ENCODE measurements around the gene RSF1.
A peak's percentile ranks its signal among the peaks of the same experiment; 100 is the strongest.

Gene RSF1

GRCh38 chr11:77747381-77747969, 73.0 kb downstream of the RSF1 start:
- Mint-ChIP-seq H3K9me3 (no peaks in the 10 kb centered on the region), H3K4me3 (no peak overlapping the region), H3K27ac (no peak overlapping the region), H3K36me3 (peaks cover 28% of the 10 kb centered on the region), H3K27me3 (no peaks in the 10 kb centered on the region), H3K4me1 (peaks cover 24% of the 10 kb centered on the region)
- ATAC-seq = no peak

- H3K36me3 Mint-ChIP-seq = peaks cover 61% of the 10 kb centered on the region
- peaks cover 3% of the 10 kb centered on the region for H3K9me3 Mint-ChIP-seq
- no peak overlapping the region for H3K4me3 Mint-ChIP-seq
- H3K4me1 Mint-ChIP-seq = no peaks in the 10 kb centered on the region
- no peak for ATAC-seq
- H3K27me3 Mint-ChIP-seq = no peaks in the 10 kb centered on the region
- no peak overlapping the region for H3K27ac Mint-ChIP-seq
These were observed 84.0 kb downstream of the RSF1 start for GRCh38 chr11:77736473-77736872.

GRCh38 chr11:77734890-77735289, 85.6 kb downstream of the RSF1 start:
- H3K27ac Mint-ChIP-seq = no peak overlapping the region
- no peak overlapping the region for H3K4me3 Mint-ChIP-seq
- H3K4me1 Mint-ChIP-seq = no peaks in the 10 kb centered on the region
- H3K9me3 Mint-ChIP-seq = peaks cover 12% of the 10 kb centered on the region
- no peak for ATAC-seq
- peaks cover 63% of the 10 kb centered on the region for H3K36me3 Mint-ChIP-seq
- H3K27me3 Mint-ChIP-seq = no peaks in the 10 kb centered on the region

- Mint-ChIP-seq H3K4me3 (no peak overlapping the region), H3K27me3 (no peaks in the 10 kb centered on the region)
These were observed 88.4 kb downstream of the RSF1 start for GRCh38 chr11:77732143-77732542.

GRCh38 chr11:77730789-77731188, 89.7 kb downstream of the RSF1 start:
- ATAC-seq = no peak
- peaks cover 12% of the 10 kb centered on the region for H3K9me3 Mint-ChIP-seq
- peaks cover 22% of the 10 kb centered on the region for H3K4me1 Mint-ChIP-seq
- H3K36me3 Mint-ChIP-seq = peaks cover 45% of the 10 kb centered on the region
- no peaks in the 10 kb centered on the region for H3K27me3 Mint-ChIP-seq
- H3K4me3 Mint-ChIP-seq = no peak overlapping the region
- no peak overlapping the region for H3K27ac Mint-ChIP-seq

More at GRCh38 chr11:77732143-77732542, 88.4 kb downstream of the RSF1 start:
- Mint-ChIP-seq H3K36me3 (peaks cover 56% of the 10 kb centered on the region), H3K9me3 (peaks cover 12% of the 10 kb centered on the region), H3K27ac (no peak overlapping the region), H3K4me1 (peaks cover 10% of the 10 kb centered on the region)
- ATAC-seq = no peak

GRCh38 chr11:77729063-77729462, 91.5 kb downstream of the RSF1 start:
- H3K4me1 Mint-ChIP-seq = peaks cover 22% of the 10 kb centered on the region
- peaks cover 39% of the 10 kb centered on the region for H3K36me3 Mint-ChIP-seq
- H3K9me3 Mint-ChIP-seq = peaks cover 12% of the 10 kb centered on the region
- no peak overlapping the region for H3K27ac Mint-ChIP-seq
- no peak for ATAC-seq
- no peak overlapping the region for H3K4me3 Mint-ChIP-seq
- no peaks in the 10 kb centered on the region for H3K27me3 Mint-ChIP-seq

- H3K9me3 Mint-ChIP-seq = peaks cover 12% of the 10 kb centered on the region
- peaks cover 22% of the 10 kb centered on the region for H3K4me1 Mint-ChIP-seq
- H3K27me3 Mint-ChIP-seq = no peaks in the 10 kb centered on the region
- no peak overlapping the region for H3K27ac Mint-ChIP-seq
- peaks cover 46% of the 10 kb centered on the region for H3K36me3 Mint-ChIP-seq
- no peak overlapping the region for H3K4me3 Mint-ChIP-seq
- no peak for ATAC-seq
These were observed 92.2 kb downstream of the RSF1 start for GRCh38 chr11:77728203-77728786.

- Mint-ChIP-seq H3K27me3 (no peaks in the 10 kb centered on the region), H3K4me3 (no peak overlapping the region), H3K27ac (peak overlapping the region; percentile 64), H3K4me1 (peaks cover 24% of the 10 kb centered on the region), H3K9me3 (peaks cover 9% of the 10 kb centered on the region), H3K36me3 (peaks cover 51% of the 10 kb centered on the region)
- ATAC-seq = no peak
These were observed 94.0 kb downstream of the RSF1 start for GRCh38 chr11:77726524-77726923.

- no peak for ATAC-seq
- Mint-ChIP-seq H3K4me1 (peaks cover 29% of the 10 kb centered on the region), H3K36me3 (peaks cover 49% of the 10 kb centered on the region), H3K4me3 (no peak overlapping the region), H3K27ac (peak overlapping the region; percentile 60), H3K27me3 (no peaks in the 10 kb centered on the region), H3K9me3 (peaks cover 2% of the 10 kb centered on the region)
These were observed 95.1 kb downstream of the RSF1 start for GRCh38 chr11:77725433-77725832.

- no peak for ATAC-seq
- H3K27ac Mint-ChIP-seq = no peak overlapping the region
- H3K9me3 Mint-ChIP-seq = no peaks in the 10 kb centered on the region
- H3K4me3 Mint-ChIP-seq = no peak overlapping the region
- no peaks in the 10 kb centered on the region for H3K27me3 Mint-ChIP-seq
- H3K4me1 Mint-ChIP-seq = peaks cover 29% of the 10 kb centered on the region
- H3K36me3 Mint-ChIP-seq = peaks cover 51% of the 10 kb centered on the region
These were observed 95.9 kb downstream of the RSF1 start for GRCh38 chr11:77724636-77725035.

- no peaks in the 10 kb centered on the region for H3K9me3 Mint-ChIP-seq
- peaks cover 61% of the 10 kb centered on the region for H3K36me3 Mint-ChIP-seq
- H3K4me3 Mint-ChIP-seq = no peak overlapping the region
- H3K4me1 Mint-ChIP-seq = peaks cover 23% of the 10 kb centered on the region
- ATAC-seq = no peak
- no peaks in the 10 kb centered on the region for H3K27me3 Mint-ChIP-seq
- no peak overlapping the region for H3K27ac Mint-ChIP-seq
These were observed 97.5 kb downstream of the RSF1 start for GRCh38 chr11:77723024-77723423.

GRCh38 chr11:77710358-77710757, 110.2 kb downstream of the RSF1 start:
- Mint-ChIP-seq H3K27ac (no peak overlapping the region), H3K9me3 (no peaks in the 10 kb centered on the region), H3K4me3 (no peak overlapping the region), H3K36me3 (peaks cover 50% of the 10 kb centered on the region), H3K4me1 (peaks cover 27% of the 10 kb centered on the region), H3K27me3 (no peaks in the 10 kb centered on the region)
- no peak for ATAC-seq

- Mint-ChIP-seq H3K4me3 (no peak overlapping the region), H3K4me1 (peaks cover 14% of the 10 kb centered on the region), H3K36me3 (peaks cover 38% of the 10 kb centered on the region), H3K27me3 (no peaks in the 10 kb centered on the region), H3K27ac (no peak overlapping the region), H3K9me3 (no peaks in the 10 kb centered on the region)
- no peak for ATAC-seq
These were observed 114.5 kb downstream of the RSF1 start for GRCh38 chr11:77705876-77706579.

- Mint-ChIP-seq H3K36me3 (peaks cover 40% of the 10 kb centered on the region), H3K27ac (no peak overlapping the region)
- ATAC-seq = no peak
These were observed 115.2 kb downstream of the RSF1 start for GRCh38 chr11:77705195-77705875.

GRCh38 chr11:77704029-77704428, 116.5 kb downstream of the RSF1 start:
- peaks cover 11% of the 10 kb centered on the region for H3K4me1 Mint-ChIP-seq
- no peaks in the 10 kb centered on the region for H3K9me3 Mint-ChIP-seq
- no peak overlapping the region for H3K4me3 Mint-ChIP-seq
- H3K36me3 Mint-ChIP-seq = peaks cover 38% of the 10 kb centered on the region
- H3K27ac Mint-ChIP-seq = no peak overlapping the region
- no peaks in the 10 kb centered on the region for H3K27me3 Mint-ChIP-seq
- ATAC-seq = no peak

More at GRCh38 chr11:77705195-77705875, 115.2 kb downstream of the RSF1 start:
- peaks cover 14% of the 10 kb centered on the region for H3K4me1 Mint-ChIP-seq
- no peaks in the 10 kb centered on the region for H3K27me3 Mint-ChIP-seq
- H3K4me3 Mint-ChIP-seq = no peak overlapping the region
- no peaks in the 10 kb centered on the region for H3K9me3 Mint-ChIP-seq

All from stimulated activated memory B cell treated with anti-CD40 and anti-IgM and Interleukin-4, amounts not matched to agents 10 μg/mL and 1 μg/mL and 100 μg/mL, for 72 hours (primary cell).